ENCODE measurements around the gene DPEP2NB. TPM values are rescaled to one million over a fixed set of nuclear protein-coding genes. Genes with fewer than 3 reads are reported as not detected.

DPEP2NB gene
- total RNA-seq, 4 donors from 2014 or later: not detected

DNA sequence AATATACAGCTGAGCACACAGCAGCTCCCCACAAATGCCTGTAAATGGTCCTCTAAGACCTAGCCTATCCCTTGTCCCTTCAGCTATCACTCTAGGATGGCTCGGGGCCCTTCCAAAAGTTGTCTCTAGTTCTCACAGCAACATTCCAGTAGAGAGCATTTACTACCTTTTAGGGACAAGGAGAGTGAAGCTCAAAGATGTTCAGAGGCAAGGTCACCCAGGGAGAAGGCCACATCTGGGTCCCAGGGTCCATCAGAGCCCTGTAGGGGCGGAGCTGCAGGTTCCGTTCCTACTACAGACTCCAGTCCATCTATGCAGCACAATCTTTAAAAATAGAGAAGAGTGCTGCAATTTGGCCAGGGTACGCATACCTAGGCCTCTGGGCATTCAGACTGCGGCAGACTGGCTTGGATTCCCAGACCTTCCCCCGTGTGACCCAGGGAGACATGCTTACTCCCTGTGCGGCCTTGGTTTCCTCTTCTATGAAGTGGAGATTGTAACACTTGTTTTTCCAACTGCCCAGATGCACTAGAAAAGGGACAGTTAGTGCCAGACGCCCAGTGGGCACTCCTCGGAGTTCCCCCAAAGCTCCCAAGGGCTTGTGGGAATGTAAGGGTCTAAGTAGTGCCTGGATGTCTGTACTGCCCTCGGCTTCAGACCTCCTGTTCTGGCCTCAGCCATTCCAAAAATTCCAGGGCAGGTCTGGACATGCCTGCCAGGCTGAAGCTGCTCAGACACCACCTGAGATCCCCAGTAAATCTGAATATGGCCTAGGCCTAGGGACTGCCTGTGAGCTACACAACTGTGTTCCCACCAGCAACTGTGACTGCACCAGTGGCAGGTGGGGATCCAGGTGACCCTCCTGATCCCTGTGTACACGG, 49.8 kb downstream of the DPEP2NB start:
- ATAC-seq (ENCODE audit: low FRiP score) (no peak), DNase-seq (ENCODE audit: low spot score) (no peak)
- TF ChIP-seq CTCF (IDR thresholded peaks at IDR 0.05): no peak

DNA sequence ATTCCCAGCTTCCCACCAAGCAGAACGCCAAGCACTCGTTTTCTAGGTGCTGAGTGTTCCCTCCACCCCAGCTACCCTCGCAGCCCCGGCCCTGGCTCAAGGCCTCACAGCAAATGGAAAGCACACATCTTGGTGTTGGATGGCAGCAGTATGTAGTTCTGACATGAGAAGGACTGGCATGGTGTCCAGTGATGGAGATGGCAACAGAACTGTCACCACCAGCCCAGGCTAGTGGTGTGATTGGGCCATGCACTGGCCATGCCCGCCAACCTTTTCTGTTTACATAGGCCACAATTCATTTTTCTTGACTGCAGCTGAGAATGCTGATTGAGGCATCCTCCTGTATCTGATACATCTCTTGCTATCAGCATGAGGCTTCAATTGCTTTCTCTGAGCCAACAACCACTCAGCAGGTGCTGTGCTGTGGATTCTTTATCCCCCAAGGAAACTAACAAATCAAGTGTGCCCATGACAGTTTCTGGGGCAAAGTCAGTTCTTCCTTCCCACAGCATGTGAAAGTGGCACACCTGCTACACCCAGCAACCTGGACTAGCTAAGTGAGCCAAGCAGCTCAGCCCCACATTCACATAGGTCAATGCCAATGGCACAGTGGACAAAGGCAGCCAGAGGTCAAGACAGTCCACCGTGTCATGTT, 51.1 kb downstream of the DPEP2NB start:
- DNase-seq (ENCODE audit: low spot score) (no peak), ATAC-seq (ENCODE audit: low FRiP score) (no peak)
- no peak for TF ChIP-seq CTCF (IDR thresholded peaks at IDR 0.05)

DNA sequence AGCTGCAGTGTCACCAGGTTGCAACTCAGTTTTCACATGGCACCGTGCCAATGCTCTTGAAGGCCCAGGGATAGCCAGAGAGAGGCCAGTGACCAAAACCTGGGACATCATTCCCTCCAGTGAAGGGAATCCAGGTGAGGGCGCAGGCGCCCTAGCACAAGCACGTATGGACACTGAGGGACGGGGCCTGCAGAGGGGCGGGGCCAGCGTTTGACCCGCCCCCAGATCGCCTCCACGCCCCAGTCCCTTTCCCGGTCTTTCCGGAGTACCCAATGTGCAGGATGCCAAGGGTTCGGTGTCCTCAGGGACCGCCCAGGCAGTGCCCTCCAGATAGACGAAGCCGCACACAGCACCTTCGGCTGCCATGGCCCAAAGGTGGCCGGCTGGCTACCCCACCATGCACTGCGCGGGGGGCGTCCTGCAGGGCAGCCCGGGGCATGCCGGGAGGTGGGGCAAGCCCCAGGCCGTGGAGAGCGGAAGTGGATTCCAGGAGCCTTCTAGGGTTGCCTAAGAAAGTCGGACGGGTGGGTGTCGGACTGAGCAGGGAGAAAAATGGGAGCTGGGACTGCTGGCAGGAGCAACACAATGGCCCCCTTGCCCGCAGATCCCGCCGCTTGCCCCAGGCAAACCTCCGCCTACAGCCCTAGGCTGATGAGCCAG, 51.9 kb downstream of the DPEP2NB start:
- no peak for ATAC-seq (ENCODE audit: low FRiP score)
- TF ChIP-seq CTCF (IDR thresholded peaks at IDR 0.05): no peak
- no peak for DNase-seq (ENCODE audit: low spot score)

Small RNAs within 50 kb of the gene (small RNA-seq; reads per million reads assigned to genes)
- not detected for gene RNU6-359P

Other genes starting within 250 kb of the DPEP2NB start
- 1 to 10 TPM; 6.0 to 9.8 (median 8.3) TPM for gene RANBP10, start 209.4 kb downstream of the DPEP2NB start, total RNA-seq
- gene TSNAXIP1, start 209.0 kb downstream of the DPEP2NB start, total RNA-seq: 1 to 10 TPM in 2 of 4 donors, under 1 TPM in 2; 0.60 to 1.9 (median 1.1) TPM
- gene THAP11, start 173.6 kb downstream of the DPEP2NB start, total RNA-seq: 10 to 100 TPM; 37.4 to 61.6 (median 48.3) TPM
- gene NUTF2, start 169.0 kb downstream of the DPEP2NB start, total RNA-seq: 100 to 1,000 TPM in 2 of 4 donors, 10 to 100 TPM in 2; 79.0 to 150 (median 110) TPM
- gene CENPT, start 168.2 kb downstream of the DPEP2NB start, total RNA-seq: 100 to 1,000 TPM in 1 of 4 donors, 10 to 100 TPM in 3; 22.9 to 135 (median 37.8) TPM
- 10 to 100 TPM; 27.3 to 92.2 (median 43.0) TPM for gene EDC4, start 142.9 kb downstream of the DPEP2NB start, total RNA-seq
- 1 to 10 TPM in 2 of 4 donors, not detected in 2; 3.0 to 5.5 TPM for gene NRN1L, start 131.0 kb downstream of the DPEP2NB start, total RNA-seq
- 10 to 100 TPM; 16.1 to 24.6 (median 19.9) TPM for gene PSKH1, start 122.7 kb downstream of the DPEP2NB start, total RNA-seq
- 1 to 10 TPM in 3 of 4 donors, under 1 TPM in 1; 0.65 to 5.0 (median 2.3) TPM for gene CTRL, start 84.0 kb downstream of the DPEP2NB start, total RNA-seq
- 10 to 100 TPM; 29.9 to 53.0 (median 45.3) TPM for gene PSMB10, start 79.1 kb downstream of the DPEP2NB start, total RNA-seq
- 10 to 100 TPM in 3 of 4 donors, 1 to 10 TPM in 1; 7.7 to 52.2 (median 13.0) TPM for gene LCAT, start 71.8 kb downstream of the DPEP2NB start, total RNA-seq
- gene SLC12A4, start 47.3 kb downstream of the DPEP2NB start, total RNA-seq: 10 to 100 TPM; 39.4 to 92.2 (median 70.8) TPM
- under 1 TPM in 2 of 4 donors, not detected in 2; 0.24 to 0.63 TPM for gene DPEP3, start 35.4 kb downstream of the DPEP2NB start, total RNA-seq
- gene DPEP2, start 16.4 kb downstream of the DPEP2NB start, total RNA-seq: 1 to 10 TPM; 4.0 to 8.7 (median 4.8) TPM
- 10 to 100 TPM in 1 of 4 donors, 1 to 10 TPM in 3; 6.4 to 13.5 (median 6.8) TPM for gene DDX28, start 7.3 kb upstream of the DPEP2NB start, total RNA-seq
- 10 to 100 TPM in 2 of 4 donors, 1 to 10 TPM in 2; 6.7 to 17.9 (median 10.2) TPM for gene DUS2, start 7.4 kb upstream of the DPEP2NB start, total RNA-seq
- 10 to 100 TPM; 39.5 to 54.5 (median 45.6) TPM for gene NFATC3, start 69.5 kb upstream of the DPEP2NB start, total RNA-seq
- gene ESRP2, start 220.2 kb upstream of the DPEP2NB start, total RNA-seq: 1 to 10 TPM in 3 of 4 donors, not detected in 1; 1.9 to 6.5 (median 4.2) TPM
- gene PLA2G15, start 229.5 kb upstream of the DPEP2NB start, total RNA-seq: 10 to 100 TPM; 24.0 to 42.9 (median 31.1) TPM
- 100 to 1,000 TPM; 129 to 181 (median 147) TPM for gene SLC7A6, start 248.6 kb upstream of the DPEP2NB start, total RNA-seq

All from omental fat pad (tissue), 4 donors.